Pancreas (tissue), 10 donors: ENCODE results near the gene COL16A1. TPM values are rescaled to one million over a fixed set of nuclear protein-coding genes. Genes with fewer than 3 reads are reported as not detected.

ENCODE experiments used
- ATAC-seq, 4 donors: fragments of 200-7000 bp; cut with Tn5 transposase; one replicate each; pipeline versions ENCODE4 v1.8.0 to v1.9.1; 2020; ENCODE audit warnings: mild to moderate bottlenecking in 4 of 4, moderate library complexity in 4 of 4
- DNase-seq, 6 donors: peaks; one replicate each; pipeline ENCODE4 v3.0.0-alpha.2; 2020
- FAIRE-seq: peaks from 2 replicates; lab custom pipeline; 2012; peaks lifted over from hg19 to GRCh38; lab: Jason Lieb, UNC
- H3K27ac ChIP-seq, 4 donors: fragments of 200-600 bp; sonication (generic); 1 replicate in 3 of 4; 2 replicates in 1 of 4; pipeline versions ENCODE4 v1.5.0 to v1.8.0; 2020
- H3K27me3 ChIP-seq, 4 donors: fragments of 200-600 bp; one replicate each; pipeline ENCODE4 v1.8.0; 2021
- H3K36me3 ChIP-seq, 3 donors: fragments of 200-600 bp; sonication (generic) in 1 of 3; one replicate each; pipeline versions ENCODE4 v1.5.0 to v1.8.0; 2020 to 2021
- H3K4me1 ChIP-seq, 3 donors: fragments of 200-600 bp; one replicate each; pipeline ENCODE4 v1.8.0; 2021
- H3K4me3 ChIP-seq, 4 donors: fragments of 200-600 bp; sonication (generic) in 2 of 4; one replicate each; pipeline versions ENCODE4 v1.5.0 to v1.8.0; 2020 to 2021
- H3K9me3 ChIP-seq, 4 donors: fragments of 200-600 bp; one replicate each; pipeline ENCODE4 v1.8.0; 2021
- WGBS, 2 donors: extraction: QIAGEN DNeasy Blood & Tissue Kit; methylation state at CpG; one replicate each; pipeline ENCODE4 v1.1.7; 2013; 5-methylcytosine and 5-hydroxymethylcytosine counted together
- intact Hi-C, 3 donors: fragments of 100-400 bp; cut with DNase I; formaldehyde crosslinking; loops; one replicate each; pipeline versions ENCODE4 v1.11.1 to v1.14.2; 2022
- polyA plus RNA-seq, 2 donors: library from polyadenylated mRNA; stranded (reverse); fragments of 200-250 nt; gene quantifications; one replicate each; pipeline ENCODE4 v1.2.3, GENCODE V29; 2013
- total RNA-seq, 6 donors: library from RNA; stranded (reverse); fragmentation: NEBNext Ultra II Directional in 4 of 6; extraction: Animal tissue kit (Norgen Biotek cat#: 25700) in 4 of 6; gene quantifications; one replicate each; pipeline versions ENCODE4 v1.2.1 to v1.2.4, GENCODE V29; 2021 to 2023
- TF ChIP-seq, protein P1 (sequence below), 4 donors: fragments of 200-600 bp; sonication (generic) in 3 of 4; IDR thresholded peaks; one replicate each; pipeline versions ENCODE4 v1.5.0 to v1.8.0; 2021; ENCODE audit warnings: antibody characterized with exemption in 4 of 4
- donor health status: healthy with polysubstance abuse.
- donor health status: DM: no; HTN: no; CAD: no; lungs with moderate emphysema.
- donor health status: DM: no; HTN: no; CAD: no.
- donor health status: control.
- donor health status: control.
- donor health status: Bipolar disorder and iron deficiency.
- donor health status: DM: yes; HTN: yes; CAD: no.
- donor health status: DM: no; HTN: no; CAD: no.
- donor health status: DM: no; HTN: no; CAD: no.
- donor health status: DM: yes; HTN: yes; CAD: no.

Gene COL16A1
- total and polyA plus RNA-seq, 8 donors = 3.3 to 26.7 (median 11.2) TPM

DNA sequence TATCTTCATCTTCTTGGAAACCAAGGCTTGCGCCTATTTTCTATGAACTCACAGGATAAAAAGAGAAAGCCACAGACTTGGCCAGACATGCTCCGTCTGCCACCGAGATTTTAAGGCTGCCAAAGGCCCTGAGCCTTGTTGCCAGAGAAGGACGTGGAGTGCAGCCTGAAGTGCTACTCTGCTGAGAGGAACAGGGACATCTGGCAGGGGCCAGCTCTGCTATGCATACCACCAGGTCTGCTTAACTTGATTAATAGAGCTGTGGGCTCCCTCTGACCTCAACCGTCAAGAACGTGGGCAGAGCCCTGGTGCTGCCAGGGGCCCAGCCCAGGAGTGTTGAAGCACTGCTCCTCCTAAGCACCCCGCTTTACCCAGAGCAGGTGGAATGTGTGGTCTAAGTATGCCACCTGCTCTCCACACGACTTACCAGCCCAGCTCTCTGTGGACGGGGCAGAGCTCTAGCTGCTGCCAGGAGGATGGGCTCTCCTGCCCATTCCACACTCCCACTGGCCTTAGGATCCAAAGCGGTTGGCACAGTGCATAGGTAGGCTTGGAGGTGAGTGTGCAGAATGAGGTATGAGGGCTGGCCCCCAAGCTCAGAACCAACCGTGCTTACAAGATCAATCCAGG is 75.8 kb downstream of the COL16A1 start:
- Histone ChIP-seq H3K4me3 (no peak overlapping the region), H3K9me3 (no peaks in the 10 kb centered on the region), H3K27me3 (no peaks in the 10 kb centered on the region), H3K27ac (peak overlapping the region; percentile 37 to 59 (median 46)), H3K4me1 (peaks cover 10 to 20% (median 18%) of the 10 kb centered on the region in 3 donors), H3K36me3 (peaks cover 0 to 34% (median 8%) of the 10 kb centered on the region in 3 donors)
- FAIRE-seq (no peak), ATAC-seq (peak; percentile 39 to 59 (median 55)), DNase-seq (peak in 3 of 6 donors; percentile 29 to 57 (median 42))
- TF ChIP-seq, protein P1, sequence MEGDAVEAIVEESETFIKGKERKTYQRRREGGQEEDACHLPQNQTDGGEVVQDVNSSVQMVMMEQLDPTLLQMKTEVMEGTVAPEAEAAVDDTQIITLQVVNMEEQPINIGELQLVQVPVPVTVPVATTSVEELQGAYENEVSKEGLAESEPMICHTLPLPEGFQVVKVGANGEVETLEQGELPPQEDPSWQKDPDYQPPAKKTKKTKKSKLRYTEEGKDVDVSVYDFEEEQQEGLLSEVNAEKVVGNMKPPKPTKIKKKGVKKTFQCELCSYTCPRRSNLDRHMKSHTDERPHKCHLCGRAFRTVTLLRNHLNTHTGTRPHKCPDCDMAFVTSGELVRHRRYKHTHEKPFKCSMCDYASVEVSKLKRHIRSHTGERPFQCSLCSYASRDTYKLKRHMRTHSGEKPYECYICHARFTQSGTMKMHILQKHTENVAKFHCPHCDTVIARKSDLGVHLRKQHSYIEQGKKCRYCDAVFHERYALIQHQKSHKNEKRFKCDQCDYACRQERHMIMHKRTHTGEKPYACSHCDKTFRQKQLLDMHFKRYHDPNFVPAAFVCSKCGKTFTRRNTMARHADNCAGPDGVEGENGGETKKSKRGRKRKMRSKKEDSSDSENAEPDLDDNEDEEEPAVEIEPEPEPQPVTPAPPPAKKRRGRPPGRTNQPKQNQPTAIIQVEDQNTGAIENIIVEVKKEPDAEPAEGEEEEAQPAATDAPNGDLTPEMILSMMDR (IDR thresholded peaks at IDR 0.05) = no peak
- intact Hi-C loops = no loop called here
- WGBS, 2 donors = 50 to 53% methylated on average over 11 of the region's 11 CpGs

GRCh38 chr1:31627301-31627929 is 76.4 kb downstream of the COL16A1 start:
- Histone ChIP-seq H3K36me3 (peaks cover 0 to 31% (median 4%) of the 10 kb centered on the region in 3 donors), H3K27ac (peak overlapping the region; percentile 37 to 59 (median 46)), H3K4me3 (no peak overlapping the region), H3K27me3 (no peaks in the 10 kb centered on the region), H3K4me1 (peaks cover 10 to 20% (median 18%) of the 10 kb centered on the region in 3 donors), H3K9me3 (no peaks in the 10 kb centered on the region)
- no peak for FAIRE-seq
- TF ChIP-seq, protein P1 (IDR thresholded peaks at IDR 0.05) = no peak
- 28 to 32% methylated on average over 13 of the region's 13 CpGs for WGBS, 2 donors
- peak; percentile 75 to 89 (median 86) for ATAC-seq
- intact Hi-C loops = no loop called here
- DNase-seq = peak; percentile 61 to 81 (median 72)

DNA sequence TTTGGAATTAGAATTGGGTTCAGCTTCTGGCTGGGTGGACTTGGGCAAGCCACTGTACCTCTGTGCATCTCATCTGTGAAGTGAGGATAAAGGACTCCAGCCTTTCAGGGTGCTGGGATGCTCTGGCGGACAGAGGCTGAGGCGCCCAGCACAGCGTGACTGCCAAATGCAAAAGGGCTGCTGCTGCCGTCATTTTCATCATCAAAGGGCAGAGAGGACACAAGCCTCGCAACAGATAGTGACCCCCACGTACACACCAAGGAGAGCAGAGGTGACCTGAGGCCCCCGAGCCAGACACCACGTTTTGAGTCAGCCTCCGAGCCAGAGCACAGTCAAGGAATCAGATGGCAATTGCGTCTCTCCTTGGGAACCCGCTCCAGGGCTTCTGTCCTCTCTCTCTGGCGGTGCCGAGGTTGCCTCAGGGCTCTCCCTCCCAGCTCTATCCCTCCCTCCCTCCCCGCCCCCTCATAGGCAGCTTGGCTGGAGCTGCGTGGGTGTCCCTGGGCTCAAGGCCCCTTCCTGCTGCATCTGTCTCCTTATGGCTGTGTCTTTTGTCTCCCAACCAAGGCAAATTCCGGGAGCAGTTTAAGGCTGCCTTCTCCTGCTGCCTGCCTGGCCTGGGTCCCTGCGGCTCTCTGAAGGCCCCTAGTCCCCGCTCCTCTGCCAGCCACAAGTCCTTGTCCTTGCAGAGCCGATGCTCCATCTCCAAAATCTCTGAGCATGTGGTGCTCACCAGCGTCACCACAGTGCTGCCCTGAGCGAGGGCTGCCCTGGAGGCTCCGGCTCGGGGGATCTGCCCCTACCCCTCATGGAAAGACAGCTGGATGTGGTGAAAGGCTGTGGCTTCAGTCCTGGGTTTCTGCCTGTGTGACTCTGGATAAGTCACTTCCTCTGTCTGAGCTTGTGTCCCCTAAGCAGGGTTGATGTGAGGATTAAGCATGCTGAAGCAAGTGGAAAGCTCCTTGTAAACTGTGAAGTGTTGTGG is 77.3 kb downstream of the COL16A1 start:
- WGBS, 2 donors = 84% methylated on average over 23 of the region's 23 CpGs
- peak overlapping the region; percentile 37 to 59 (median 46) for H3K27ac ChIP-seq
- peaks cover 10 to 20% (median 18%) of the 10 kb centered on the region in 3 donors for H3K4me1 ChIP-seq
- peaks cover 0 to 22% (median 0%) of the 10 kb centered on the region in 3 donors for H3K36me3 ChIP-seq
- intact Hi-C loops = no loop called here
- H3K4me3 ChIP-seq = no peak overlapping the region
- H3K27me3 ChIP-seq = no peaks in the 10 kb centered on the region
- peak in 1 of 4 donors; percentile 5 for ATAC-seq
- TF ChIP-seq, protein P1 (IDR thresholded peaks at IDR 0.05) = no peak
- no peak for FAIRE-seq
- peak in 1 of 6 donors; percentile 51 for DNase-seq
- no peaks in the 10 kb centered on the region for H3K9me3 ChIP-seq

DNA sequence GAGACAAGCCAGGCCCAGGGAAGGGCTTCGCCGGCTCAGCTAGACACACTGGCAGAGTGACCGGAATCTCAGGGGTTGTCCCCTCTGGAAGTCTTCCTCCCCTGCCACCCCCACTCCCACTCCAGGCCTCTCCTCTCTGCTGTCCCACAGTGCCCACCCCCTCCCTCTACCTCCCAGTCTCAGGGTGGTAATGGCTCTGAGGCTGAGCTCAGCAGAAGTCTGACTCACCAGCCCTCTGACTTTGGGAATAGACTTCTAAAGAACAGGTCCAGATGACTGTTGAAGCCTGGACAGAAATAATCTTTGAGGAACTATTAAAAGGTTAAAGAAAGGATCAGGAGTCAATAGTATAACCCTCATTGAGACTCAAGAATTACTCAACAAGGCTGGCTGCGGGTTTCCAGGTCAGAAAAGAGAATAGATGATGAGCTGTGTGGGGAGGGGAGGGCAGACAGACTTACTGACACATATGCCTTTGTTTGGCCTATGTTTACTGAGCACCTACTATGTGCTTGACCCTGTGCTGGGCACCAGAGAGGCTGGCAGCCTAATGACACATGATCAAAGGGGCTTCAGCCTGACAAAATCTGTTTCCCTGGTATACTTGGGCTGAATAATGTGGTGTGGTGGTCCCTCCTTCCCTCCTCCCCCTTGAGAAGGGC is 78.1 kb downstream of the COL16A1 start:
- no peak for DNase-seq
- Histone ChIP-seq H3K27me3 (no peaks in the 10 kb centered on the region), H3K4me1 (peaks cover 10 to 20% (median 18%) of the 10 kb centered on the region in 3 donors), H3K9me3 (no peaks in the 10 kb centered on the region), H3K27ac (no peak overlapping the region), H3K4me3 (no peak overlapping the region), H3K36me3 (peaks cover 0 to 14% (median 0%) of the 10 kb centered on the region in 3 donors)
- intact Hi-C loops = no loop called here
- TF ChIP-seq, protein P1 (IDR thresholded peaks at IDR 0.05) = no peak
- no peak for FAIRE-seq
- ATAC-seq = no peak
- whole genome bisulfite sequencing, 2 donors = 88 to 94% methylated on average over 4 of the region's 4 CpGs
